Neuronal stem cell (in vitro differentiated cells): ENCODE data around the gene ATP8B3.

Experiments
- DNase-seq: peaks from one replicate; pipeline ENCODE4 v3.0.0-alpha.2; 2013; ENCODE audit warnings: low spot score
- H2AFZ ChIP-seq: one replicate; pipeline ENCODE4 v1.6.1; 2013; ENCODE audit warnings: mild to moderate bottlenecking, low read length, inconsistent platforms
- H2AK5ac ChIP-seq: 2 replicates; pipeline ENCODE4 v1.6.1; 2013; ENCODE audit warnings: low read depth, mild to moderate bottlenecking, inconsistent platforms, low read length, moderate library complexity, mixed read lengths
- H2BK120ac ChIP-seq: 2 replicates; pipeline ENCODE4 v1.6.1; 2013; ENCODE audit warnings: low read depth, mild to moderate bottlenecking, inconsistent platforms, low read length, moderate library complexity, mixed read lengths
- H2BK12ac ChIP-seq: one replicate; pipeline ENCODE4 v1.6.1; 2013; ENCODE audit warnings: low read length, inconsistent platforms
- H2BK15ac ChIP-seq: 2 replicates; pipeline ENCODE4 v1.6.1; 2013; ENCODE audit warnings: mild to moderate bottlenecking, low read length, inconsistent platforms, mixed read lengths
- H2BK5ac ChIP-seq: one replicate; pipeline ENCODE4 v1.6.1; 2013; ENCODE audit warnings: inconsistent platforms, mild to moderate bottlenecking, low read length, moderate library complexity
- H3K14ac ChIP-seq: one replicate; pipeline ENCODE4 v1.6.1; 2013; ENCODE audit warnings: low read length, inconsistent platforms
- H3K18ac ChIP-seq: 2 replicates; pipeline ENCODE4 v1.6.1; 2013; ENCODE audit warnings: low read length, inconsistent platforms
- H3K23ac ChIP-seq: 2 replicates; pipeline ENCODE4 v1.6.1; 2013; ENCODE audit warnings: low read depth, mild to moderate bottlenecking, mixed read lengths, low read length, inconsistent platforms; ENCODE audit not compliant: poor library complexity
- H3K27ac ChIP-seq: replicated peaks from 3 replicates; pipeline ENCODE4 v1.5.1; 2013; ENCODE audit warnings: low read length, inconsistent platforms
- H3K27me3 ChIP-seq, 3 experiments: 2 replicates each; pipeline ENCODE4 v1.6.1; 2013; ENCODE audit warnings: low read length in 3 of 3, mild to moderate bottlenecking in 2 of 3, inconsistent platforms in 1 of 3, low read depth in 1 of 3, mixed read lengths in 1 of 3, moderate library complexity in 1 of 3; ENCODE audit not compliant: control insufficient read depth in 3 of 3, insufficient read depth in 3 of 3
- H3K36me3 ChIP-seq, 2 donors: replicated peaks in 1 of 2; 2 replicates each; pipeline ENCODE4 v1.6.1; 2013; ENCODE audit warnings: low read length in 2 of 2; ENCODE audit not compliant: control insufficient read depth in 2 of 2, insufficient read depth in 2 of 2
- H3K4ac ChIP-seq: 2 replicates; pipeline ENCODE4 v1.6.1; 2013; ENCODE audit warnings: inconsistent platforms, mild to moderate bottlenecking, low read length, moderate library complexity
- H3K4me1 ChIP-seq, 2 donors: 1 replicate in 1 of 2; 2 replicates in 1 of 2; pipeline ENCODE4 v1.6.1; 2013; ENCODE audit warnings: low read length in 2 of 2, low read depth in 1 of 2; ENCODE audit not compliant: control insufficient read depth in 2 of 2, insufficient read depth in 1 of 2
- H3K4me2 ChIP-seq: one replicate; pipeline ENCODE4 v1.6.1; 2013; ENCODE audit warnings: mild to moderate bottlenecking, low read length, inconsistent platforms; ENCODE audit not compliant: insufficient read depth, poor library complexity, severe bottlenecking
- H3K4me3 ChIP-seq, 2 donors: 2 replicates each; pipeline ENCODE4 v1.5.1; 2013; ENCODE audit warnings: low read length in 2 of 2, mild to moderate bottlenecking in 2 of 2, inconsistent platforms in 1 of 2, moderate library complexity in 1 of 2
- H3K79me1 ChIP-seq: one replicate; pipeline ENCODE4 v1.6.1; 2013; ENCODE audit warnings: low read depth, mild to moderate bottlenecking, inconsistent platforms, low read length, moderate library complexity
- H3K9ac ChIP-seq: one replicate; pipeline ENCODE4 v1.6.1; 2013; ENCODE audit warnings: mild to moderate bottlenecking, low read depth, low read length, inconsistent platforms; ENCODE audit not compliant: poor library complexity
- H3K9me3 ChIP-seq, 2 donors: replicated peaks in 1 of 2; 2 replicates each; pipeline versions ENCODE3 to v1.6.1; 2013; ENCODE audit warnings: low read length in 2 of 2, mild to moderate bottlenecking in 2 of 2, inconsistent platforms in 1 of 2, low read depth in 1 of 2, mixed read lengths in 1 of 2, moderate library complexity in 1 of 2; ENCODE audit not compliant: control insufficient read depth in 2 of 2, insufficient read depth in 1 of 2
- H4K8ac ChIP-seq: one replicate; pipeline ENCODE4 v1.6.1; 2013; ENCODE audit warnings: low read depth, mild to moderate bottlenecking, inconsistent platforms, low read length, moderate library complexity
- H4K91ac ChIP-seq: one replicate; pipeline ENCODE4 v1.6.1; 2013; ENCODE audit warnings: low read length, low read depth, mild to moderate bottlenecking, inconsistent platforms; ENCODE audit not compliant: poor library complexity
- WGBS, 2 donors: extraction: QIAGEN DNeasy Blood & Tissue Kit; methylation state at CpG; one replicate each; pipeline ENCODE4 v1.1.7; 2013; ENCODE audit warnings: missing lambda C conversion rate in 2 of 2, mixed read lengths in 1 of 2; ENCODE audit not compliant: insufficient read length in 2 of 2, insufficient replicate concordance in 1 of 2; ENCODE audit errors: extremely low coverage in 2 of 2; 5-methylcytosine and 5-hydroxymethylcytosine counted together

Gene ATP8B3

DNA sequence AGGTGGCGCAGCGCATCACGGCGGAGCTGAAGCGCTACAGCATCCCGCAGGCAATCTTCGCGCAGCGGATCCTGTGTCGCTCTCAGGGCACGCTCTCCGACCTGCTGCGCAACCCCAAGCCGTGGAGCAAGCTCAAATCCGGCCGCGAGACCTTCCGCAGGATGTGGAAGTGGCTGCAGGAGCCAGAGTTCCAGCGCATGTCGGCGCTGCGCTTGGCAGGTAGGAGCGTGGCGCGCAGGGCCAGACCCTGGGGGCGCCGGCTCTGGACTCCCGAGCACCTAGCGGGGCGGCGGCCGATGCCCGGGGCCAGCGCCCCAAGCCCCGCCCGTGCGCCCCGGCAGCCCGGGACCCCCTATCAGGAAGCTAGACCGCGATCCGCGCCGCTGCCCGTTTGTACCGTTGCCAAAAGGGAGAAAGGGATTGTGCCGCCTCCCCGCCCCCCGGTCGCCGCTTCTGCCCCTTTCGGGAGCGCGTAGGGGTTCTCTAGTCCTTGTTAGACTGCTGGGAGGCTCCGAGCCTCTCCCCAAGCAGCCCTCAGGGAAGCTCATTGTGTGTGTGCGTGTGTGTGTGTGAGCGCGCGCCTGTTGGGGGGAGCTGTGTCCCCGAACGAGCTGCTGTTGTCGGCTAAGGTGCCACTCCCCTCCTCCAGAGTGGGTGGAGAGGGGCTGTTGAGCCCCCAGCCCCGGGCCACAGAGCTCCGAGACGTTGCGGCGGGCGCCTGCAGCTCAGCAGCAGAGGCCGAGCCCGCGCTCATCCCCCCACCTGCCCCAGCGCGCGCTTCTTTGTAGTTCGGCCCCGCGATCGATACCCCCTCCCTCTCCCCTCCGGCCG, 57.2 kb downstream of the ATP8B3 start:
- no peak overlapping the region for H3K27ac ChIP-seq

DNA sequence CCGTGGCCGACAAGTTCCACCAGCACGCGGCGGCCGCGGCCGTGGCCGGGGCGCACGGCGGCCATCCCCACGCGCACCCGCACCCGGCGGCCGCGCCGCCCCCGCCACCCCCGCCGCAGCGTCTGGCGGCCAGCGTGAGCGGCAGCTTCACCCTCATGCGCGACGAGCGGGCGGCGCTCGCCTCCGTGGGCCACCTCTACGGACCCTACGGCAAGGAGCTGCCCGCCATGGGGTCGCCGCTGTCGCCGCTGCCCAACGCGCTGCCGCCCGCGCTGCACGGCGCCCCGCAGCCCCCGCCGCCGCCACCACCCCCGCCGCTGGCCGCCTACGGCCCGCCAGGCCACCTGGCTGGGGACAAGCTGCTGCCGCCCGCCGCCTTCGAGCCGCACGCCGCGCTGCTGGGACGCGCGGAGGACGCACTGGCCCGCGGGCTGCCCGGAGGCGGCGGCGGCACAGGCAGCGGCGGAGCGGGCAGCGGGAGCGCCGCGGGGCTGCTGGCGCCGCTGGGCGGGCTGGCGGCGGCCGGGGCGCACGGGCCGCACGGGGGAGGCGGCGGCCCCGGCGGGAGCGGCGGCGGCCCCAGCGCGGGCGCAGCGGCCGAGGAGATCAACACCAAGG, 57.9 kb downstream of the ATP8B3 start:
- WGBS, 2 donors: no CpG with 5 or more reads among the region's 105 CpGs
- peaks cover 84 to 100% (median 96%) of the 10 kb centered on the region in 3 experiments for H3K27me3 ChIP-seq

More for the DNA sequence above, 57.2 kb downstream of the ATP8B3 start:
- Histone ChIP-seq H3K4ac (no peak overlapping the region), H2BK120ac (no peak overlapping the region), H2AFZ (peak overlapping the region; percentile 79), H4K8ac (no peak overlapping the region), H3K18ac (peak overlapping the region; percentile 89), H3K4me2 (peak overlapping the region; percentile 54), H3K9ac (peak overlapping the region; percentile 2), H3K23ac (peak overlapping the region; percentile 73), H3K36me3 (no peaks in the 10 kb centered on the region), H3K4me1 (peaks cover 6 to 14% of the 10 kb centered on the region in 2 donors), H3K14ac (peak overlapping the region; percentile 1), H3K9me3 (no peaks in the 10 kb centered on the region), H4K91ac (no peak overlapping the region), H3K27me3 (peaks cover 84 to 100% (median 96%) of the 10 kb centered on the region in 3 experiments), H2BK15ac (no peak overlapping the region), H2AK5ac (peak overlapping the region; percentile 35), H2BK12ac (peak overlapping the region; percentile 24), H3K79me1 (peaks cover 2% of the 10 kb centered on the region), H3K4me3 (peak overlapping the region; percentile 9 to 52), H2BK5ac (peak overlapping the region; percentile 22)
- no peak for DNase-seq
- WGBS, 2 donors: no CpG with 5 or more reads among the region's 80 CpGs

DNA sequence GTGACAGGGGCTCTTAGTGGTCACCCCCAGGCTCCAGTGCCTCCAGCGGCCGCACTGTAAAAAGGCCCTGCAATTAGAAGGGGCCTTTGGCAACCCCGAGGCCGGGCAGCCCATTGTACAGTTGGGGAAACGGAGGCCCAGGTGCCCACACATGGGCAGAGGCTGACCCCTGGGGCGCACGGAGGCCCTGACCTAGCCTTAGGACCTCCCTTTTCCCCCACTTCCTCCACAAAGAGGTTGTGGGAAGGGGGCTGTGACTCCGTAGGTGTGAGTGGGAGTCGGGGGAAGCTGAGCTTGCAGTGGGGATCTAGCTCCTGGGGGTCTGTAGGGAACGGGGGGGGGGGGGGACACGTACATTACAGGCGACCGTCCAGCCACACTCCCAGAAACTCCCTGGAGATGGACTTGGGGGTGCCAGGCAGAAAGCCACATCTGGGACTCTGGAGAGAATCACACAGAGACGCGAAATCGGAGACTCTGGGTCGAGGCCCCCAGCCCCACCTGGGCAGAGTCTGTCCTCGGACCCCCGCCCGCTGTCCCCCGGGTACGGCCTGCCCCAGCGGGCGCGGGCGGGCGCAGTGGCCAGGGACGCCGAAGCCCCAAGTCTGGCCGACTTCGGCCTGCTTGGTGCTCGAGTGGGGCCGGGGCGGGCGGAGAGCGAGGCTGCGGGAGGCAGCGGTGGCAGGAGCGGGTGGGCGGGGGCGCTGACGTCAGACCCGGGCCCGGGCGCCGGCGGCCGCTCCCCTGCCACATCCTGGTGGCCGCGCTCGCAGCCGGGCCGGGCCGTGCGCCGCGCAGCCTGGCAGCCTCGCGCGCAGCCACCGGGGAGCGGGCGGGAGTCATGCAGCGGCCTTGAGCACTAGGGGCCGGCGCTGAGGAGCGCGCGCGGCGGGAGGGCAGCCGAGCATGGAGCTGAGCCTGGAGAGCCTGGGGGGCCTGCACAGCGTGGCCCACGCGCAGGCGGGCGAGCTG, 59.0 kb downstream of the ATP8B3 start, which contains the start of gene ONECUT3:
ONECUT3 (plus strand) TSS at position 750 of the 972 bp plus-strand sequence; CDS start at position 907, 157 bp downstream.
- peaks cover 6 to 12% of the 10 kb centered on the region in 2 donors for H3K4me1 ChIP-seq
- no peak within 1 kb of the TSS for H2AFZ ChIP-seq
- H3K23ac ChIP-seq: no peak within 1 kb of the TSS
- no peaks in the 10 kb centered on the region for H3K36me3 ChIP-seq
- H3K18ac ChIP-seq: peak within 1 kb of the TSS; percentile 83
- no peak within 1 kb of the TSS for H4K8ac ChIP-seq
- no peak within 1 kb of the TSS for H2BK15ac ChIP-seq
- H3K9ac ChIP-seq: no peak within 1 kb of the TSS
- peaks cover 2% of the 10 kb centered on the region for H3K79me1 ChIP-seq
- WGBS, 2 donors: no CpG with 5 or more reads among the region's 77 CpGs
- H2BK5ac ChIP-seq: no peak within 1 kb of the TSS
- no peak within 1 kb of the TSS for H2BK120ac ChIP-seq
- H2BK12ac ChIP-seq: no peak within 1 kb of the TSS
- H3K4me3 ChIP-seq: no peak within 1 kb of the TSS
- peak within 1 kb of the TSS; percentile 71 for H3K14ac ChIP-seq
- no peak within 1 kb of the TSS for H3K27ac ChIP-seq
- H3K4me2 ChIP-seq: peak within 1 kb of the TSS; percentile 57
- no peak within 1 kb of the TSS for H4K91ac ChIP-seq
- H3K9me3 ChIP-seq: no peaks in the 10 kb centered on the region
- H3K27me3 ChIP-seq: peaks cover 85 to 100% (median 97%) of the 10 kb centered on the region in 3 experiments
- peak within 1 kb of the TSS; percentile 70 for H2AK5ac ChIP-seq
- no peak within 1 kb of the TSS for H3K4ac ChIP-seq
- no peak for DNase-seq

More for the DNA sequence above, 57.9 kb downstream of the ATP8B3 start:
- Histone ChIP-seq H3K79me1 (peaks cover 2% of the 10 kb centered on the region), H4K91ac (no peak overlapping the region), H3K18ac (no peak overlapping the region), H3K27ac (no peak overlapping the region), H3K9me3 (no peaks in the 10 kb centered on the region), H4K8ac (no peak overlapping the region), H2AFZ (no peak overlapping the region), H3K36me3 (no peaks in the 10 kb centered on the region), H2BK12ac (no peak overlapping the region), H2BK120ac (no peak overlapping the region), H3K4me1 (peaks cover 6 to 14% of the 10 kb centered on the region in 2 donors), H2BK15ac (no peak overlapping the region), H3K23ac (no peak overlapping the region), H2BK5ac (no peak overlapping the region), H2AK5ac (no peak overlapping the region), H3K4ac (no peak overlapping the region), H3K14ac (no peak overlapping the region), H3K9ac (no peak overlapping the region), H3K4me2 (peak overlapping the region; percentile 11), H3K4me3 (no peak overlapping the region)
- DNase-seq: no peak
